Endometrial microvascular endothelial cells (primary cell): ENCODE results near the gene CCDC178. TPM values are rescaled to one million over a fixed set of nuclear protein-coding genes. Genes with fewer than 3 reads are reported as not detected.
"Not testable (repeated sequence)": the region's sequence is repeated elsewhere in the genome, so short reads cannot be mapped to it uniquely, and the experiment has no call there.

ENCODE experiments used
- in situ Hi-C: cut with HindIII; loops from 2 replicates; pipeline ENCODE4 v1.10.0; 2017; ENCODE audit warnings: low sequenced_read_pairs, low pct_unique_long_range_greater_than_20kb; ENCODE audit errors: inconsistent ontology term
- total RNA-seq: library from RNA; depleted of rRNA; stranded (reverse); fragments of >200 nt; gene quantifications from one replicate; pipeline ENCODE4 v1.2.3, GENCODE V29; 2015; ENCODE audit errors: inconsistent ontology term

The CCDC178 gene
- total RNA-seq, 1 donor from 2014 or later, result 2.4 TPM

DNA sequence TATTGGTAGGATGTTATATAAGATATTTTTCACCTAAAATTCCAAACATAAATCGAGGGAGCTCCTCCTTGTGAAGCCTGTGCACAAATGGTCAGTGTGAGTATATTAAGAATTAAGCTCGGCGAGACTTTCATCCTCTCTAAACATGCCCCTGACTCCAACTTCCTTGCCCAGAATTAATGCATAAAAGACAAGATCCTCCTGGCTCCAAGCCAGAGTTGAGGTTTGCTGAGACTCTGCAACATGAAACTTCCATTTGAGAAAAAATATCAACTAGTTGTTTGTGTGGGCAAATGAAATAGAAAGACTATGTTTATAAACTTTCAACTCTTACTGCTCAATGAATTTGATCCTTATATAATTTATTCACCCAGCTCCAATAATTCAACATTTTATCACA, 68.1 kb downstream of the CCDC178 start:
- in situ Hi-C loops, result no loop called here

- in situ Hi-C loops, result no loop called here
These were observed 70.6 kb downstream of the CCDC178 start for GRCh38 chr18:33369711-33370449.

GRCh38 chr18:33356735-33357134, 83.8 kb downstream of the CCDC178 start:
- in situ Hi-C loops, result no loop called here

DNA sequence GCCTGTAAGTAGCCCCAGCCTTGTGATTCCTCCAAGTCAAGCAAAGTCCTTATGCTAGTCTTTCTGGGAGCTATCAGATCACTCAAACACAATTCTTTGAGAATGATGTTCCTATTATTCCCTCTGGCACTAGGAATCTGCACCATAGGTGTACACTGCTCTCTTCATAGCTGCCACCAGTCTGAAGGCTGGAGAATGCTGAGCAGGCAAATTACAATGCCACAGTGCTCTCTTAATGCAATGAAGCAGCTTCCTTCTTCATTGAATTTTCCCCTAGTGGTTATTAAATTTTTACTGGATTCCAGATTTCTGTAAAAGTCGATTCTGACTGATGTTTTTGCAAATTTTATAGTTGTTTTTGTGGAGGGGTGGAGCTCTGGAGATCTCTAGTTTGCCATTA, 84.8 kb downstream of the CCDC178 start:
- in situ Hi-C loops, result no loop called here

DNA sequence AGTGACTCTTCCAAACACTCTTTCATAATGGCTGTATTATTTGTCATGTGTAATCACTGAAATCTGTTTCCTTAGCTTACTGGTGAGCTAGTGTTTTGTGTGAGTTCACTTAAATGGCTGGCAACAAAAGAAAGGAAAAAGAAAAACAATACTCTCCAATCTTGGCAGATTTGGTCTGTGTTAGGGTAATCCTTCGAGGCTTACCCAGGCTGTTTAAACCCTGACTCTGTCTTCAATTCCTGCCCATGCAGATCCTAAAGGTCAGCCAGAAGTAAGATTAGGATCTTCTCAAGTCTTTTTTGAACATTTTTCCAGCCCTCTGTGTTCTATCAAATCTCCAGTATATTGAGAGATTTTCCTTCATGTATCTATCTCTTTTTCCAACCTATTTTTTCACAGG, 85.3 kb downstream of the CCDC178 start:
- in situ Hi-C loops, result no loop called here

DNA sequence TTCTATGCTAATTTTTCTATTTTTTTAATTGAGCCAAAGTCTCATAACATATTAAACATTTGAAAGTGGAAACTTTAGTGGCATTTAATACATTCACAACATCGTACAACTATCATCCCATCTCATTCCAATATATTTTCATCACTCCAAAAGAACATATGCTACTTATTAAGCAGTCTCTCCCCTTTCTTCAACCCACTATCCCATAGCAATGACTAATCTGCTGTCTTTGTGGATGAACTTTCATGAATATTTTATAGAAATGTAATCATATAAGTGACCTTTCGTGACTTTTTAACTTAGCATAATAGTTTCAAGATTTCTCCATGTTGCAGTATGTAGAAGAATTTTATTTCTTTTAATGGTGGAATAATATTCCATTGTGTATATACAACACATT, 90.3 kb downstream of the CCDC178 start:
- in situ Hi-C loops, result no loop called here

- in situ Hi-C loops, result not testable (repeated sequence)
These were observed 100.8 kb downstream of the CCDC178 start for GRCh38 chr18:33339733-33340132.

GRCh38 chr18:33334781-33335180, 105.7 kb downstream of the CCDC178 start:
- in situ Hi-C loops, result no loop called here

- in situ Hi-C loops, result no loop called here
These were observed 109.8 kb downstream of the CCDC178 start for GRCh38 chr18:33330711-33331110.

DNA sequence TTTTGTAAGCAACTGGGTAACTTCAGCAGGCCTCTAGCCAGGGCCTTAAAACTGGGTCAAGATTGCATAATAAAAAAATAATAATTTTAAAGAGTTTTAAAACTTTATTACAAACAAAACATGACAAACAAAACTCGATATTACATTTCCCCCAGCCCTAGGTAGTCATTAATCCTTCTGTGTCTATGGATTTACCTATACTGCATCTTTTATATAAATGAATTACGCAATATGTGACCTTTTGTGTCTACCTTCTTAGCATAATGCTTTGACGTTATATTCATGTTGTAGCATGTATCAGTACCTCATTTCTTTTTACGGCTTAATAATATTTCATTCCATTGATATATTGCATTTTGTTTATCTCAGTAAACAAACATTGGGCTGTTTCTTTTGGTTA, 113.5 kb downstream of the CCDC178 start:
- in situ Hi-C loops, result no loop called here

GRCh38 chr18:33317640-33318039, 122.9 kb downstream of the CCDC178 start:
- in situ Hi-C loops, result no loop called here

GRCh38 chr18:33316146-33316587, 124.4 kb downstream of the CCDC178 start:
- in situ Hi-C loops, result no loop called here

- in situ Hi-C loops, result no loop called here
These were observed 133.0 kb downstream of the CCDC178 start for GRCh38 chr18:33307520-33307919.

DNA sequence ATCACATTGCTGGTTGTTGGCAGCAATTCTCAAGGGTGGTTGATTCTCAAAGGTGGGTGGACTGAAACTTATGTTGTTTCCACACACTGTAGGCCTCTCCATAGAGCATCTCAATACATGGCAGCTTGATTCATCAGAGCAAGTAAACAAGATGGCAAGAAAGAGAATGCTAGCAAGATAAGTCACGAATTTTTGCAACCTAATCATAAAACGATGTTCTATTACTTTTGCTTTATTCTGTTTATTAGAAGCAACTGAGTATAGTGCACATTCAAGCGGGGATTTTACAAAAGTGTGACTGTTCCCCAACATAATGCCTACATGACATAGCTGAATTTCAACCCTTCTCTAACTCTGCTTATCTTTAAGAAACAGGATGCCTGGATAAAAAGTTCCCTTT, 136.2 kb downstream of the CCDC178 start:
- in situ Hi-C loops, result no loop called here

- in situ Hi-C loops, result no loop called here
These were observed 149.0 kb downstream of the CCDC178 start for GRCh38 chr18:33291539-33291938.

GRCh38 chr18:33288082-33288716, 152.3 kb downstream of the CCDC178 start:
- in situ Hi-C loops, result no loop called here

DNA sequence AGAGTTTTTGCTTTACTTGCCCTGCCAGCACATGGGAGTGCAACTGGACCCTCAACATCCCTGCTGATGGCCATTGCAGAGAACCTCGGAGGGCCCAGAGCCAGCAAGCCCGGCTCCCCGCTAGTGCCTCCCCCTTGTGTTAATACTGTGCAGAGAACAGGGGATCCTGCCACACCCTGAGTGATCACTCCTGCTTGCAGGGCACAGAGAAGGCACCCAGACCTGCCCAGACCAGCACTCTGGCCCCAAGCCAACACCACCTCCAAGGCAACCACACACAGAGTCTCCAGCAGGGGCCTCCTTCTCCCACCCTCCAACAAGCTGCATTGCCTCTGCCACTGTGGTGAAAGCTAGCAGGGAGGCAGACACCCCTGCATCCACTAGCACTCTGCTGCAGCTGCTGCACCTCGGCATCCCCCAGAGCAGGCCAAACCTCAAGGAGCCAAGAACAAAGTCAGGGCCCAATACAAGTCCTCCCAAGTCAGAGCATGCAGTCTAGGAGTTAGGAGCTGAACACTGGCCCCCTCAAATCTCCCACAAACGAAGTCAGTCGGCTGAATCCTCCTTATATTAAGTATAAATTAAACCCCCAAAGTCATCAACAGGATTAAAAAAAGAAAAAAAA, 157.7 kb downstream of the CCDC178 start:
- in situ Hi-C loops, result no loop called here

- in situ Hi-C loops, result no loop called here
These were observed 158.4 kb downstream of the CCDC178 start for GRCh38 chr18:33282142-33282541.

DNA sequence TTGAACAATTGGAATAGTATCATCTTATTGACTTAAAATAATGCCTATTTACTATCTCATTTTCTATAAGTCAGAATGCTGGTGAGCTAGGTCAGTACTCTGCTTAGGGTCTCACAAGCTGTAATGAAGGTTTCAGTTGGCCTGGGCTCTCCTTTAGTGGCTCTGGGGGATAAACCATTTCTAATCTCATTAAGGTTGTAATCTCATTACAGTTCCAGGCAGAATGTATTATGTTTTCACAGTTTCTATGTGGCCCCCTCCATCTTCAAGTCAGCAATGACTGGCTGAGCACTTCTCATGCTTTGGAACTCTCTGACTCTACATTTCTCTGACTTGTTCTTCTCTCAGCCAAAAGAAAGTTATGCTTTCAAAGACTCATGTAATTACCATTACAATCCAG, 163.1 kb downstream of the CCDC178 start:
- in situ Hi-C loops, result no loop called here

GRCh38 chr18:33275843-33276242, 164.7 kb downstream of the CCDC178 start:
- in situ Hi-C loops, result no loop called here
